ENCODE results near the gene GRM6. TPM values are rescaled to one million over a fixed set of nuclear protein-coding genes. Genes with fewer than 3 reads are reported as not detected.

GRM6 gene
- total RNA-seq (2022; extraction: Qiagen RNA extraction) = not detected in 5 replicates

DNA sequence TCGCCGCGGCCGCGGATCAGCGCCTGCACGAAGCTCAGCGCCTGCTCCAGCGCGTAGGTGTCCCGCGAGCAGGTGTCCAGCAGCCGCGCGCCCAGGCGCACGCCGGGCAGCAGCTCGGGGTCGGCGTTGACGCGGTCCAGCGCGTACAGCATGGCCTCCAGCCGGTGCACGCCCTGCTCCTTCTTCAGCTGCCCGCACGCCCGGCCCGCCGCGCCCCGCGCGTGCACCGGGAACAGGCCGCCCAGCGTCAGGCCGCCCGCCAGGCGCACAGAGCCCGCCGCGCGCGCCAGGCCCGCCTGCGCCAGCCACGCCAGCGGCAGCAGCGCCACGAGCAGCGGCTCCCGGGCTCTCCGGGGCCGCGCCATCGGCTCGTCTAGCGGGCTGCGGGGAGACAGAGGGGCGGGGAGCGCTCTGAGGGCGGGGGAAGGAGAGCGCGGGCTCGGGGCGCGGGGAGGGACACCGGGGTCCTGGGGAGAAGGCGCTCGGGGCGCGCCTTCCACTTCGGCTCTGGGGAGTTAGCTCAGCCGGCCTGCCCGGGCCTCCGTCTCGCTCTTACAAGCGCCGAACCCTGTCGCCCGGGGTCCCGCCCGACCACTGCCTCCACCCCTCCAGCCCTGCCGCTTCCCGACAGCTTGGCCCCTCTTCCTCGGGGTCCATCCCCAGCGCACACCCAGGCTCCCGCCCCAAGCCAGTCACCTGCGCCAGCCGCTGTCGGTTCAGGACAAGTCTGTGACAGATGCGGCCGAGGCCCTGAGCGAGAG lies at the start of gene GRM6:
Gene GRM6 (minus strand): TSS at position 741 of the 761 bp plus-strand sequence. CDS start 376 bp downstream, at position 365.

DNA sequence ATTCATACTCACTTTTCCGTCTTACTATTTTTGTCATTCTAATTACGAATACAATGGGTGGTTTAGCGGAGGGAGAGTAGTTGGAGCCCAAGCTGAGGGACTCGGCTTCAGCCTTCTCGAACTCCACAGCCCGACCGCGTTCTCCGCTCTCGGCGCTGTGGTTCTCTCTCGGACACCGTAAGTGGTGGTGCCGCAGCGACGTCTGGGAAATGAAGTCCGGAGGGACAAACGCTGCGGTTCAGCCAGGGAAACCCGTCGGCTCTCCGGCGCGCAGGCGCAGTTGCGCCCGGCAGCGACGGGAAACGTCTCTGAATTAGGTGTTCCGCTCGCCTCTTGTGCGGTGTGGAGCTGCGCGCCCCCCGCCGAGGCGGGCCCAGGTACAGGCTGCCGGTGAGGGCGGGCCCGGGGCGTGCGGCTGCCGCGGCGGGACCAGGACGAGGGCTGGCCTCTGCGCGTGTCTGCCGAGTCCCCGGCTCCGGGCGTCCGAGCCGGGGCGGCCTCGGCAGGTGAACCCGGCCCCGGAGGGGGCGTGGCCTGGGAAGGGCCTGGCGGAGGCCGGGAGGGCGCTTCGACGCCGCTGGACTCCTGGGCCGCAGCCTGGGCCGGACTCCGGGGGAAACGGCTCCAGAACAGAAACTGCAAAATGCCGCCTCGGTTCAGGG lies 28.5 kb upstream of the GRM6 start, which contains the start of gene ZNF879:
Gene ZNF879 (plus strand): TSS at position 277 of the 662 bp plus-strand sequence. CDS start 1,201 bp downstream, outside the sequence.

DNA sequence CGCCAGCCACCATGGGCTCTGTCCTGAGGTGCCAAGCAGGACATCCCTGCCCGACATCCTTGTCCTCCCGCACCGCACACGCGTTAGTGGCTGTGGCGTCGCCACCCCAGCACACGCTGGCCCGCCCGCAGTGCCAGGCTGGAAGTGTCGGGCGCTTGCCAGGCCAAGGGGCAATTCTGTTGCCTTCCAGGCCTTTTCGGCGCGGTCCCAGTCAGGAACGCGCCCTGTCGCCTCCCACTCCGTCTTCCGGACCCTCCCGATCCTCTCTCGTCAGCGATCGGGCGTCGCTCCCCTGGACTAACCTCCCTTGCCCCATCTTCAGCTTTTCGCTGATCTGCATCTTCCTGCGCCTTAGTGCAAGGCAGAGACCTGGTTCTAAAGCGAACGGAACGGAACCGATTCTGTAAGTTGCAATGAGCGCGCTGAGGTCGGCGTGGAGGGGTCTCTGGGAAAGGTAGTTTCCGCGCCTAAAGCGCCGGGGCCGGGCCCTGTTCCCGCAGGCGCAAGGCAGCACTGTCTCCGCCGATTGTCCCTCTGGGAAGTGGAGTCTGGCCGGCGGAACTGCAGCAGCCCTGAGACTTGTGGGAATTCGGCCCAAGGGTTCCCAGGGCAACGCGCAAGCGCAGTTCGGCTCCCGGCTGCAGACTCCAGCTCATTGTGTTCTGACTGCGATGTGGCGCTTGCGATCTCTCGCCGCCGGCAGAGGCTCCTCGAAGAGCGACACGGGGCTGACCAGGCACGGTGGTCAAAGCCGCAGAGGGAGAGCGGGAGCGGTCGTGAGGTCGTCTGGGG lies 54.4 kb downstream of the GRM6 start, which contains the start of gene ZNF454:
Gene ZNF454 (plus strand): TSS at position 630 of the 792 bp plus-strand sequence. CDS start 1,594 bp downstream, outside the sequence.

Other genes starting within 250 kb of the GRM6 start
- 4.3 to 5.9 TPM (median 5.7 TPM) in 5 replicates for gene ZNF354B, start 135.4 kb downstream of the GRM6 start, total RNA-seq (2022; extraction: Qiagen RNA extraction)
- 0.02 TPM in 1 of 5 replicates, not detected in the others for gene ZFP2, start 99.4 kb downstream of the GRM6 start, total RNA-seq (2022; extraction: Qiagen RNA extraction)
- not detected in 5 replicates for gene ZNF454, start 54.1 kb downstream of the GRM6 start, total RNA-seq (2022; extraction: Qiagen RNA extraction)
- gene ZNF879, start 28.5 kb upstream of the GRM6 start, total RNA-seq (2022; extraction: Qiagen RNA extraction) = 0.50 to 0.99 TPM (median 0.74 TPM) in 5 replicates
- gene ZNF354C, start 65.1 kb upstream of the GRM6 start, total RNA-seq (2022; extraction: Qiagen RNA extraction) = 0.65 to 0.83 TPM (median 0.77 TPM) in 5 replicates

All from A549 treated with CORT108297 at 1 μM for 4 hours (cell line).